Suprapubic skin (tissue), 3 donors: ENCODE measurements around the gene IL3RA.

Experiments used
- POLR2AphosphoS5 ChIP-seq, 3 donors: sonication (generic); formaldehyde crosslinking; IDR thresholded peaks; one replicate each; pipeline ENCODE4 v1.6.1; 2017; ENCODE audit warnings: antibody characterized with exemption in 3 of 3
- TF ChIP-seq, protein P1 (sequence below), 2 donors: fragments of 200-600 bp in 1 of 2; fragments of 450-650 bp in 1 of 2; sonication (generic) in 1 of 2; IDR thresholded peaks; one replicate each; pipeline ENCODE4 v1.5.1; 2016 to 2019; ENCODE audit warnings: antibody characterized with exemption in 2 of 2, mild to moderate bottlenecking in 1 of 2, moderate library complexity in 1 of 2

DNA sequence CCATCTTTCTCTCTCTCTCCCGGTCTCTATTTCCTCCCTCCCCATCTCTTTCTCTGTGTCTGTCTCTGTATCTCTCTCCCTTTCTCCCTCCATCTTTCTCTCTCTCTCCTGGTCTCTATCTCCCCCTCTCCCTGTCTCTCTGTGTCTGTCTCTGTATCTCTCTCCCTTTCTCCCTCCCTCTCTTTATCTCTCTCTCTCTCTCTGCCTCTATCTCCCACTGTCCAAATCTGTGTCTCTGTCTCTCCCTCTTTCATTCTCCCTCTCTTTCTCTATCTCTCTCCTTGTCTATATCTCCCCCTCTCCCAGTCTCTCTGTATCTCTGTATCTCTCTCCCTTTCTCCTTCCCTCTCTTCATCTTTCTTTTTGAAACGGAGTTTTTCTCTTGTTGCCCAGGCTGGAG lies 23.6 kb downstream of the IL3RA start:
- TF ChIP-seq POLR2AphosphoS5 (IDR thresholded peaks at IDR 0.05) = no peak
- TF ChIP-seq, protein P1, sequence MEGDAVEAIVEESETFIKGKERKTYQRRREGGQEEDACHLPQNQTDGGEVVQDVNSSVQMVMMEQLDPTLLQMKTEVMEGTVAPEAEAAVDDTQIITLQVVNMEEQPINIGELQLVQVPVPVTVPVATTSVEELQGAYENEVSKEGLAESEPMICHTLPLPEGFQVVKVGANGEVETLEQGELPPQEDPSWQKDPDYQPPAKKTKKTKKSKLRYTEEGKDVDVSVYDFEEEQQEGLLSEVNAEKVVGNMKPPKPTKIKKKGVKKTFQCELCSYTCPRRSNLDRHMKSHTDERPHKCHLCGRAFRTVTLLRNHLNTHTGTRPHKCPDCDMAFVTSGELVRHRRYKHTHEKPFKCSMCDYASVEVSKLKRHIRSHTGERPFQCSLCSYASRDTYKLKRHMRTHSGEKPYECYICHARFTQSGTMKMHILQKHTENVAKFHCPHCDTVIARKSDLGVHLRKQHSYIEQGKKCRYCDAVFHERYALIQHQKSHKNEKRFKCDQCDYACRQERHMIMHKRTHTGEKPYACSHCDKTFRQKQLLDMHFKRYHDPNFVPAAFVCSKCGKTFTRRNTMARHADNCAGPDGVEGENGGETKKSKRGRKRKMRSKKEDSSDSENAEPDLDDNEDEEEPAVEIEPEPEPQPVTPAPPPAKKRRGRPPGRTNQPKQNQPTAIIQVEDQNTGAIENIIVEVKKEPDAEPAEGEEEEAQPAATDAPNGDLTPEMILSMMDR (IDR thresholded peaks at IDR 0.05) = no peak
